Mesendoderm (in vitro differentiated cells): ENCODE results near the gene TLN1.

Experiments used
- DNase-seq: peaks from one replicate; pipeline ENCODE4 v3.0.0; 2013
- H2AK5ac ChIP-seq: 2 replicates; pipeline ENCODE4 v1.6.1; 2013; ENCODE audit warnings: low read length, inconsistent platforms
- H2BK120ac ChIP-seq: 2 replicates; pipeline ENCODE4 v1.6.1; 2013; ENCODE audit warnings: low read depth, mild to moderate bottlenecking, low read length, moderate library complexity, mixed read lengths
- H2BK15ac ChIP-seq: replicated peaks from 2 replicates; pipeline ENCODE4 v1.6.1; 2013; ENCODE audit warnings: low read depth, mild to moderate bottlenecking, moderate library complexity
- H2BK5ac ChIP-seq: 2 replicates; pipeline ENCODE4 v1.6.1; 2013; ENCODE audit warnings: low read length, inconsistent platforms
- H3K18ac ChIP-seq: 2 replicates; pipeline ENCODE4 v1.6.1; 2013; ENCODE audit warnings: mild to moderate bottlenecking, low read length, mixed read lengths
- H3K23ac ChIP-seq: one replicate; pipeline ENCODE4 v1.6.1; 2013; ENCODE audit warnings: low read length
- H3K27ac ChIP-seq: 2 replicates; pipeline ENCODE4 v1.5.1; 2013; ENCODE audit warnings: low read depth, mild to moderate bottlenecking, inconsistent platforms, low read length, moderate library complexity
- H3K27me3 ChIP-seq: 2 replicates; pipeline ENCODE4 v1.6.1; 2013; ENCODE audit warnings: low read length, control low read depth, mild to moderate bottlenecking, inconsistent platforms; ENCODE audit not compliant: insufficient read depth, poor library complexity
- H3K36me3 ChIP-seq: 2 replicates; pipeline ENCODE4 v1.6.1; 2013; ENCODE audit warnings: low read length, inconsistent platforms; ENCODE audit not compliant: control insufficient read depth, insufficient read depth
- H3K4ac ChIP-seq: one replicate; pipeline ENCODE4 v1.6.1; 2013; ENCODE audit warnings: low read depth, mild to moderate bottlenecking, low read length, moderate library complexity
- H3K4me1 ChIP-seq: 2 replicates; pipeline ENCODE4 v1.6.1; 2013; ENCODE audit warnings: low read depth, low read length, inconsistent platforms; ENCODE audit not compliant: control insufficient read depth
- H3K4me2 ChIP-seq: 2 replicates; pipeline ENCODE4 v1.6.1; 2013; ENCODE audit warnings: low read length
- H3K4me3 ChIP-seq: 2 replicates; pipeline ENCODE4 v1.5.1; 2013; ENCODE audit warnings: mild to moderate bottlenecking, low read length
- H3K56ac ChIP-seq: one replicate; pipeline ENCODE4 v1.6.1; 2013; ENCODE audit warnings: low read length
- H3K79me1 ChIP-seq: 2 replicates; pipeline ENCODE4 v1.6.1; 2013; ENCODE audit warnings: low read length, inconsistent platforms
- H3K79me2 ChIP-seq: 2 replicates; pipeline ENCODE4 v1.6.1; 2013; ENCODE audit warnings: mild to moderate bottlenecking, low read length; ENCODE audit not compliant: control insufficient read depth, insufficient read depth
- H3K9ac ChIP-seq: 2 replicates; pipeline ENCODE4 v1.6.1; 2013; ENCODE audit warnings: low read length, inconsistent platforms
- H4K5ac ChIP-seq: one replicate; pipeline ENCODE4 v1.6.1; 2013; ENCODE audit warnings: low read length
- H4K8ac ChIP-seq: one replicate; pipeline ENCODE4 v1.6.1; 2013; ENCODE audit warnings: low read depth, mild to moderate bottlenecking, control low read depth, low read length, moderate library complexity
- WGBS: extraction: QIAGEN DNeasy Blood & Tissue Kit; methylation state at CpG from one replicate; pipeline ENCODE4 v1.1.7; 2013; ENCODE audit warnings: low lambda C conversion rate, missing lambda C conversion rate; ENCODE audit not compliant: insufficient coverage; ENCODE audit errors: extremely low coverage; 5-methylcytosine and 5-hydroxymethylcytosine counted together

The TLN1 gene

GRCh38 chr9:35688558-35689541 lies 43.1 kb downstream of the TLN1 start:
- Histone ChIP-seq H3K36me3 (peaks cover 5% of the 10 kb centered on the region), H2BK15ac (no peak overlapping the region), H3K9ac (peak overlapping the region; percentile 99), H3K4me3 (peak overlapping the region; percentile 92), H3K79me2 (peaks cover 23% of the 10 kb centered on the region), H2BK5ac (peak overlapping the region; percentile 55), H3K4me2 (peak overlapping the region; percentile 97), H3K23ac (peak overlapping the region; percentile 97), H2AK5ac (peak overlapping the region; percentile 65), H3K56ac (peak overlapping the region; percentile 99), H3K79me1 (peaks cover 28% of the 10 kb centered on the region), H4K5ac (no peak overlapping the region), H4K8ac (no peak overlapping the region), H3K4me1 (peaks cover 10% of the 10 kb centered on the region), H3K18ac (peak overlapping the region; percentile 44), H3K4ac (peak overlapping the region; percentile 7), H2BK120ac (no peak overlapping the region), H3K27ac (peak overlapping the region; percentile 70), H3K27me3 (no peaks in the 10 kb centered on the region)
- no CpG with 5 or more reads among the region's 12 CpGs for WGBS
- DNase-seq = no peak

DNA sequence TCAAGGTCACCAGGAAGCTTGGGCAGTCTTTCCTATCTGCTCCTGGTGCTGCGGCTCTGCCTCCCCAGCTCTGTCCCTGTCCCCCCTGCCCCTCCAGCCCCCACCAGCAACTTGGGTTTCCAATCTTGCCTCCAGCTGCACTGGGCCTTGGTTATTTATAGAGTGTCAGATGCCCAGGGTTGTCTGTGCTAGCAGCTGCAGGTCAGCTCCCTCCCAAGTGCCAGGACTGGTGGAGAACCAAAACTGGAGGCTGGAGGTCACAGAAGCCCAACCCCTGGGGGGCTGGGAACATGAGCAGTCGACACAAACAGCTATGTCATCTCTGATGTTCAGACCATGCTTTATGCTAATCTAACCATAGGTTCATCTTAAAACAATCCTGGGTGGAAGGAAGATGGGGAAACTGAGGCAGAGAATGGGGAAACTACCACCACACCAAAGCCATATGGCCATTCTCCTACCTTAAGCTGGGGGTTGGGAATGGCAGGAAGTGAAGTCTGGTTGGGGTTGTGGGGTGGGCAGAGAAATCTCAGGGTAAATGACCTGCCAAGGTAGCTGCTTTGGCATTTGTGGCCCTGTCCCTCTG lies 43.9 kb downstream of the TLN1 start:
- H3K18ac ChIP-seq = no peak overlapping the region
- H3K9ac ChIP-seq = peak overlapping the region; percentile 99
- WGBS = no CpG with 5 or more reads among the region's 2 CpGs
- H3K27me3 ChIP-seq = no peaks in the 10 kb centered on the region
- H3K79me1 ChIP-seq = peaks cover 28% of the 10 kb centered on the region
- no peak overlapping the region for H2AK5ac ChIP-seq
- no peak overlapping the region for H2BK120ac ChIP-seq
- no peak overlapping the region for H2BK5ac ChIP-seq
- no peak overlapping the region for H4K5ac ChIP-seq
- peaks cover 10% of the 10 kb centered on the region for H3K4me1 ChIP-seq
- peak overlapping the region; percentile 99 for H3K56ac ChIP-seq
- peaks cover 23% of the 10 kb centered on the region for H3K79me2 ChIP-seq
- no peak overlapping the region for H3K4me3 ChIP-seq
- peaks cover 6% of the 10 kb centered on the region for H3K36me3 ChIP-seq
- no peak overlapping the region for H2BK15ac ChIP-seq
- H3K23ac ChIP-seq = peak overlapping the region; percentile 38
- peak overlapping the region; percentile 97 for H3K4me2 ChIP-seq
- H4K8ac ChIP-seq = no peak overlapping the region
- no peak overlapping the region for H3K4ac ChIP-seq
- H3K27ac ChIP-seq = no peak overlapping the region
- DNase-seq = no peak

- Histone ChIP-seq H2BK15ac (no peak overlapping the region), H3K23ac (no peak overlapping the region), H2AK5ac (no peak overlapping the region), H3K9ac (no peak overlapping the region), H3K56ac (no peak overlapping the region), H3K4ac (no peak overlapping the region), H4K5ac (no peak overlapping the region), H3K27ac (no peak overlapping the region), H2BK120ac (no peak overlapping the region), H4K8ac (no peak overlapping the region), H3K18ac (no peak overlapping the region), H3K4me3 (no peak overlapping the region), H3K36me3 (peaks cover 11% of the 10 kb centered on the region), H3K79me1 (peaks cover 28% of the 10 kb centered on the region), H3K27me3 (no peaks in the 10 kb centered on the region), H2BK5ac (no peak overlapping the region), H3K4me2 (no peak overlapping the region), H3K4me1 (peaks cover 10% of the 10 kb centered on the region), H3K79me2 (peaks cover 23% of the 10 kb centered on the region)
- no peak for DNase-seq
- no CpG with 5 or more reads among the region's 2 CpGs for WGBS
These were observed 44.7 kb downstream of the TLN1 start for GRCh38 chr9:35687306-35687705.

DNA sequence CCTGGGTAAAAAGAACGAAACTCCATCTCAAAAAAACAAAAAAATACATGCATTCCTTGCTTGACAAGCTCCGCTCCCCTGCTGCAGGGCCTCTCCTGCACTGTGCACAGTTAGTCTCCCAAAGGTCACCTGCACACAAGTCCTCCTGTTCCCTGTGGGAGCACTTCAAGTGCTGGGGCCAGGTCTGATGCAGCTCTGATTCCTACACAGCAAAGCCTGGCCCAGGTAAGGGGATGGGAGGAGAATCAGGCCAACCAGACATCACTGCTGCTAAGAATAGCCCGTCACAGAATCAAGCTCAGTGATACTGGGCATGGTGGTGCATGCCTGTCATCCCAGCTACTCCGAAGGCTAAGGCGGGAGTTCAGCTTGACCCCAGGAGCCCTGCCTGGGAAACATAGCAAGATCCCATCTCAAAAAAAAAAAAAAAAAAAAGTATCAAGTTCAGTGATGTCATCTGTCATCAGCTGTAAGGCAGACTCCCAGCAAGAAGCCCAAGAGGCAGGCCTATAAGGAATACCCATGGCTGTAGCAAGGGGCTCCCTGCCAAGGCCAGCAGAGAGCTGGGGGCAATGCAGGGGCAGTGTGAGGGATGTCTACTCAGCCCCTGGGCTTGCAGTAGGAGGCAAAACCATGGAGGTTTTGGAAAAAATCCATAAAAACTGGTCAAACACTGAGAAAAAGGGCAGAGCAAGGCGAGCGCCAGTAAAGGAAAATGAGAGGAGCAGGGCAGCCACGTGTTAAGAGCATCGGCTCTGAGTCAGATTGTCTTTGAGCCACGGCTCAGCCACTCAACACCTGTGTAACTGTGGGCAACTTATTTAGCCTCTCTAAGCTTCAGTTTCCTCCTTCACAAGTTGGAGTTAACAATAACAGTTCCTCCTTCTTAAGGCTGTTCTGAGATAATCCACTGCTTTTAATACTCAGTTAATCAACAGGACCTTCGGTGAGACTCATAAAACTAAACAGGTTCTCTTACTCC lies 45.5 kb downstream of the TLN1 start:
- no peak overlapping the region for H2BK15ac ChIP-seq
- no peak for DNase-seq
- no peaks in the 10 kb centered on the region for H3K27me3 ChIP-seq
- H3K4ac ChIP-seq = no peak overlapping the region
- no CpG with 5 or more reads among the region's 11 CpGs for WGBS
- no peak overlapping the region for H3K4me2 ChIP-seq
- no peak overlapping the region for H2BK120ac ChIP-seq
- H3K9ac ChIP-seq = peak overlapping the region; percentile 17
- H3K23ac ChIP-seq = no peak overlapping the region
- H2AK5ac ChIP-seq = no peak overlapping the region
- H3K36me3 ChIP-seq = peaks cover 11% of the 10 kb centered on the region
- no peak overlapping the region for H3K56ac ChIP-seq
- H4K5ac ChIP-seq = no peak overlapping the region
- H3K4me3 ChIP-seq = no peak overlapping the region
- peaks cover 23% of the 10 kb centered on the region for H3K79me2 ChIP-seq
- H3K4me1 ChIP-seq = peaks cover 10% of the 10 kb centered on the region
- peaks cover 28% of the 10 kb centered on the region for H3K79me1 ChIP-seq
- no peak overlapping the region for H2BK5ac ChIP-seq
- H3K18ac ChIP-seq = no peak overlapping the region
- no peak overlapping the region for H3K27ac ChIP-seq
- H4K8ac ChIP-seq = no peak overlapping the region

DNA sequence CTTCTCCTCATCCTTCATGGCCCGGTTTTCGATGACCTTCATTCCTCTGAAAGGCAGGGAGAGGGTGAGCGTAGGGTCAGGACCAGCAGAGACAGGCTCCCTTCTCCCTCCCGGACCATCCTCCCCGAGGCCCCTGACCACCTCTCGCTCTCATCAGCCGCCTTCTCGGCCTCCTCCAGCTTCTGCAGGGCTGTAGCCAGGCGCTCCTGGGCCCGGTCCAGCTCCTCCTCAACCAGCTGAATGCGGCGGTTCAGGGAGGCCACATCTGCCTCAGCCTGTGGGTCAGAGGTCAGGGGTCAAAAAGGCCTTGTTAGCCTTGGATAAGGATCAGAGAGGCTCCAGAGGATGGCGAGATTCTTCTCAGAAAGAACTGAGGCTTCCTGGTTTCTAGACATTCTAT lies 46.5 kb downstream of the TLN1 start:
- Histone ChIP-seq H3K9ac (no peak overlapping the region), H3K23ac (no peak overlapping the region), H3K79me2 (peaks cover 23% of the 10 kb centered on the region), H3K56ac (no peak overlapping the region), H3K79me1 (peaks cover 28% of the 10 kb centered on the region), H3K4me2 (no peak overlapping the region), H2AK5ac (no peak overlapping the region), H3K27me3 (no peaks in the 10 kb centered on the region), H2BK5ac (no peak overlapping the region), H3K27ac (no peak overlapping the region), H3K18ac (no peak overlapping the region), H2BK15ac (no peak overlapping the region), H3K4ac (no peak overlapping the region), H4K5ac (no peak overlapping the region), H3K4me1 (peaks cover 10% of the 10 kb centered on the region), H4K8ac (no peak overlapping the region), H2BK120ac (no peak overlapping the region), H3K36me3 (peaks cover 11% of the 10 kb centered on the region), H3K4me3 (no peak overlapping the region)
- DNase-seq = no peak
- no CpG with 5 or more reads among the region's 13 CpGs for WGBS
